CD4-positive, alpha-beta T cell (primary cell): Measurements from ENCODE around the gene HPRT1. TPM values are rescaled to one million over a fixed set of nuclear protein-coding genes. Genes with fewer than 3 reads are reported as not detected.

Experiments used
- ATAC-seq: fragments of 200-7000 bp; cut with Tn5 transposase; one replicate; pipeline ENCODE4 v1.10.0; 2022; ENCODE audit warnings: mild to moderate bottlenecking; ENCODE audit not compliant: poor library complexity
- CTCF ChIA-PET: fragments of 350-600 bp; sonication (Branson Sonifier 250); formaldehyde crosslinking; loops from one replicate; lab custom pipeline; 2021; ENCODE audit warnings: antibody characterized with exemption, inconsistent platforms; lab: Charles Lee
- POLR2A ChIA-PET: fragments of 350-600 bp; sonication (Branson Sonifier 250); formaldehyde crosslinking; loops from one replicate; lab custom pipeline; 2021; ENCODE audit warnings: antibody characterized with exemption, inconsistent platforms; lab: Charles Lee
- DNase-seq, 14 experiments: peaks; one replicate each; pipeline ENCODE4 v3.0.0-alpha.2; 2013 to 2020; ENCODE audit warnings: mixed read lengths in 2 of 14
- H3K27ac ChIP-seq, 2 donors: one replicate each; pipeline versions ENCODE4 v1.5.1 to v1.7.0; 2013; ENCODE audit warnings: low read length in 2 of 2, low read depth in 1 of 2, mild to moderate bottlenecking in 1 of 2
- H3K27me3 ChIP-seq, 2 experiments: 1 replicate in 1 of 2; 2 replicates in 1 of 2; pipeline versions ENCODE4 v1.6.1 to v1.7.0; 2013; ENCODE audit warnings: low read length in 2 of 2, control low read depth in 1 of 2, mild to moderate bottlenecking in 1 of 2, moderate library complexity in 1 of 2; ENCODE audit not compliant: insufficient read depth in 2 of 2, control insufficient read depth in 1 of 2
- H3K36me3 ChIP-seq: one replicate; pipeline ENCODE4 v1.6.1; 2013; ENCODE audit warnings: low read length, control low read depth; ENCODE audit not compliant: insufficient read depth
- H3K4me1 ChIP-seq: one replicate; pipeline ENCODE4 v1.6.1; 2013; ENCODE audit warnings: low read length, control low read depth; ENCODE audit not compliant: insufficient read depth
- H3K4me3 ChIP-seq: one replicate; pipeline ENCODE4 v1.5.1; 2013; ENCODE audit warnings: mild to moderate bottlenecking, low read length, moderate library complexity
- H3K9me3 ChIP-seq, 2 experiments: 1 replicate in 1 of 2; 2 replicates in 1 of 2; pipeline versions ENCODE4 v1.6.1 to v1.7.0; 2013; ENCODE audit warnings: low read length in 2 of 2, mild to moderate bottlenecking in 2 of 2, control low read depth in 1 of 2, moderate library complexity in 1 of 2; ENCODE audit not compliant: control insufficient read depth in 1 of 2, insufficient read depth in 1 of 2
- H3K27ac Mint-ChIP-seq: one replicate; pipeline ENCODE4 v1.8.0; 2020; ENCODE audit warnings: mixed read lengths
- H3K27me3 Mint-ChIP-seq: one replicate; pipeline ENCODE4 v1.8.0; 2021; ENCODE audit warnings: mixed read lengths
- H3K36me3 Mint-ChIP-seq: one replicate; pipeline ENCODE4 v1.8.0; 2021; ENCODE audit warnings: low read depth, mixed read lengths
- H3K4me1 Mint-ChIP-seq: one replicate; pipeline ENCODE4 v1.8.0; 2021; ENCODE audit warnings: low read depth, mixed read lengths
- H3K4me3 Mint-ChIP-seq: one replicate; pipeline ENCODE4 v1.8.0; 2020; ENCODE audit warnings: mild to moderate bottlenecking, mixed read lengths
- H3K9me3 Mint-ChIP-seq: one replicate; pipeline ENCODE4 v1.8.0; 2020; ENCODE audit warnings: mixed read lengths
- CTCF ChIP-seq: fragments of 200-600 bp; IDR thresholded peaks from one replicate; pipeline ENCODE4 v1.8.0; 2022; ENCODE audit warnings: antibody characterized with exemption, mild to moderate bottlenecking
- intact Hi-C, 2 experiments: fragments of 100-400 bp; cut with DNase I in 1 of 2; cut with micrococcal nuclease in 1 of 2; formaldehyde crosslinking; loops; one replicate each; pipeline versions ENCODE4 v1.15.1 to v1.9.0; 2023 to 2025; cut with DNase I, micrococcal nuclease
- total RNA-seq, 174 experiments: library from RNA in 2 of 174; stranded (reverse) in 2 of 174; gene quantifications; one replicate each; pipeline ENCODE4 v1.2.3 and lab custom pipeline; 2021 to 2026

HPRT1 gene
- total RNA-seq, 2 experiments from 2014 or later: 14.1 to 15.5 TPM

- no peaks in the 10 kb centered on the region for H3K27me3 ChIP-seq
- DNase-seq (no peak), ATAC-seq (no peak)
- H3K36me3 Mint-ChIP-seq: no peaks in the 10 kb centered on the region
- H3K27ac ChIP-seq: no peak overlapping the region
- no peak overlapping the region for H3K27ac Mint-ChIP-seq
- ChIA-PET POLR2A (no interaction called here), CTCF (no interaction called here)
- H3K4me1 ChIP-seq: no peaks in the 10 kb centered on the region
- TF ChIP-seq CTCF: no peak
- no peaks in the 10 kb centered on the region for H3K36me3 ChIP-seq
- no peaks in the 10 kb centered on the region for H3K4me1 Mint-ChIP-seq
- H3K4me3 Mint-ChIP-seq: no peak overlapping the region
- H3K9me3 Mint-ChIP-seq: no peaks in the 10 kb centered on the region
- no peaks in the 10 kb centered on the region for H3K9me3 ChIP-seq
- intact Hi-C loops: no loop called here
- H3K4me3 ChIP-seq: no peak overlapping the region
- no peaks in the 10 kb centered on the region for H3K27me3 Mint-ChIP-seq
Measured at GRCh38 chrX:134533352-134533751, 73.4 kb downstream of the HPRT1 start.

- Mint-ChIP-seq H3K27me3 (no peaks in the 10 kb centered on the region), H3K4me3 (no peak overlapping the region), H3K4me1 (no peaks in the 10 kb centered on the region), H3K27ac (no peak overlapping the region), H3K9me3 (no peaks in the 10 kb centered on the region), H3K36me3 (no peaks in the 10 kb centered on the region)
- POLR2A ChIA-PET: no interaction called here
- ATAC-seq (no peak), DNase-seq (no peak)
- CTCF ChIA-PET: no interaction called here
- intact Hi-C loops: no loop called here
- no peak overlapping the region for H3K4me3 ChIP-seq
- no peaks in the 10 kb centered on the region for H3K9me3 ChIP-seq
- H3K36me3 ChIP-seq: no peaks in the 10 kb centered on the region
- H3K27me3 ChIP-seq: no peaks in the 10 kb centered on the region
- H3K4me1 ChIP-seq: no peaks in the 10 kb centered on the region
- TF ChIP-seq CTCF: no peak
- H3K27ac ChIP-seq: no peak overlapping the region
Measured at GRCh38 chrX:134533952-134534351, 74.0 kb downstream of the HPRT1 start.

GRCh38 chrX:134537179-134537955 is 77.4 kb downstream of the HPRT1 start:
- Mint-ChIP-seq H3K4me3 (no peak overlapping the region), H3K9me3 (no peaks in the 10 kb centered on the region), H3K27ac (no peak overlapping the region), H3K36me3 (no peaks in the 10 kb centered on the region), H3K4me1 (no peaks in the 10 kb centered on the region), H3K27me3 (peaks cover 1% of the 10 kb centered on the region)
- H3K36me3 ChIP-seq: no peaks in the 10 kb centered on the region
- H3K27me3 ChIP-seq: peaks cover 0 to 2% of the 10 kb centered on the region in 2 experiments
- DNase-seq (no peak), ATAC-seq (no peak)
- H3K27ac ChIP-seq: no peak overlapping the region
- POLR2A ChIA-PET: no interaction called here
- intact Hi-C loops: no loop called here
- H3K4me1 ChIP-seq: no peaks in the 10 kb centered on the region
- no peak for TF ChIP-seq CTCF
- no peak overlapping the region for H3K4me3 ChIP-seq
- CTCF ChIA-PET: no interaction called here
- no peaks in the 10 kb centered on the region for H3K9me3 ChIP-seq
